HG03139 (cell line): ENCODE data around the gene FAM53A.

Experiments used
- ATAC-seq: cut with Tn5 transposase; IDR thresholded peaks from one replicate; pipeline ENCODE4 v1.9.1; 2021; ENCODE audit not compliant: unreplicated experiment

FAM53A gene, protein sequence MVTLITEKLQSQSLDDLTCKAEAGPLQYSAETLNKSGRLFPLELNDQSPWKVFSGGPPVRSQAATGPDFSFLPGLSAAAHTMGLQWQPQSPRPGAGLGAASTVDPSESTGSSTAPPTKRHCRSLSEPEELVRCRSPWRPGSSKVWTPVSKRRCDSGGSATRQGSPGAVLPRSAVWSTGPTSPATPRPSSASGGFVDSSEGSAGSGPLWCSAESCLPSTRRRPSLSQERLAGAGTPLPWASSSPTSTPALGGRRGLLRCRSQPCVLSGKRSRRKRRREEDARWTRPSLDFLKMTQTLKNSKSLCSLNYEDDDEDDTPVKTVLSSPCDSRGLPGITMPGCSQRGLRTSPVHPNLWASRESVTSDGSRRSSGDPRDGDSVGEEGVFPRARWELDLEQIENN

GRCh38 chr4:1683736-1684505 is at the start of gene FAM53A:
Gene FAM53A (minus strand): TSS chr4:1684313. CDS start chr4:1668741, 15,572 bp downstream.
- ATAC-seq: peak; percentile 80

DNA sequence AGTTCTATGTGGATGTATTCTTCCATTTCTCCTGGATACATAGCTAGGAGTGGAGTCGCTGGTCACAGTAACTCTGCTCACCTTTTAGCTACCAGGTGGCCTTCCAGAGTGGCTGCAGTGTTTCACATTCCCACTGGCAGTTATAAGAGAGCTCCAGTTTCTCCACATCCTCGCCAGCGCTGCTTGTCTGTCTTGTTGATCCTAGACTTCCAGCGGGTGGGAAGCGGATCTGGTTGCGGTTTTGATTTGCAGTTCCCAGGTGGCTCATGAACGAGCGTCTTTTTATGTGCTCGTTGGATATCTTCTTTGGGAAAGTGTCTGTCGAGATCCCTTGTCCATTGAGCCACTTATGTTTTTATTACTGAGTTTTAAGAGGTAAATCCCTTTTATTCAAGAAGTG is 48.8 kb upstream of the FAM53A start:
- ATAC-seq: no peak

DNA sequence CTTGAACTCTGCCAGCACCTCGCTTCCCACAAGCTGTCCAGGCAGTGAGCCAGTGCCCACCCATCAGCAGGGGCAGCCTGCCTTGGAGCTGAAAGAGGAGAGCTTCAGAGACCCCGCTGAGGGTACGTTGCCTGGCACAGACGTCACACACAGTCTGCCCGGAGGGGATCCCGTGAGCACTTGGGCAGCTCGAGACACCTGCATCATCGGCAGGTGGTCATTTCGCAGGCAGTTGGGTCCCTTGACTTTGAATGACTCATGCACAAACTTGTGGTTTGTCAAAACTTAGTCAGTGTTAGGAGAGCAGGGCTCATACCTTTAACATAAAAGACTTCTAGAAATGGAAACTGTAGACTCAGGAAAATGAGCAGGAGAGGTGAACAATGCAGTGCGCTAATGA is 47.1 kb upstream of the FAM53A start:
- ATAC-seq: no peak

GRCh38 chr4:1730532-1731135 is 46.5 kb upstream of the FAM53A start:
- ATAC-seq: no peak

GRCh38 chr4:1728061-1728980 is 44.2 kb upstream of the FAM53A start:
- no peak for ATAC-seq

GRCh38 chr4:1727117-1728031 is 43.3 kb upstream of the FAM53A start:
- no peak for ATAC-seq

DNA sequence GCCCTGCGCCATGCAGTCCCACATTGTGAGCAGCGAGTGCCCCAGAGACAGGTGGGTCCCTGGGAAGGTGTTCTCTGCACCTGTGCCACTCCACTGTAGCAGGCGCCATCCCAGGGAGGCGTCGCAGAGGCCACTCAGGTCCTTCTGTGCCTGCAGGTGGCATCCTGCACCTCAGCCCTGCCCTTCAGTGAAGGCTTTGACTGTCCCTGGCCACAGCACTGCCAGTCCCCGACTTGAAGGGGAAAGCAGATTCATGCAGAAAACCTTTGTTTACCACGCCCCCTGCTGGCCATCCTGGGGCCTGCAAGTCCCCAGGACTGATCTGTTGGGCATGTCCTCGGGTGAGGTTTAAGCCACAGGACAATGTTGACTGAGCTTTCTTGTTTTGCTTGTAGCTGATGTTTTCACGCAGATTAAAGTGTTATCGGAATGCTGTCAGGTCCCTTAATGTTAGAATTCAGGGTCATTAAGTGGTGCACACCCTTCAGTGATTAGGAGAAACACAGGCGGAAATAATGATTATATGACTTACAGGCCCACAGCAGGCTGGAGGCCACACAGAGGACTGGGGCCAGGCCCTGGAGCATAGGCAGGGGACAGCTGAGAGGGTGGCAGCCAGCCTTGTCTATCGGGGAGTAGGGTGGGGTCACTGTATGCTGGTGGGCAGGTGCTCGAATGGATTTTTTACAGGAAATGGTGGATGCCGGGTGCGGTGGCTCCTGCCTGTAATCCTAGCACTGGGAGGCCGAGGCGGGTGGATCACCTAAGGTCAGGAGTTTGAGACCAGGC is 42.2 kb upstream of the FAM53A start:
- no peak for ATAC-seq

- ATAC-seq: no peak
Observed at GRCh38 chr4:1725521-1725920, 41.4 kb upstream of the FAM53A start.

- no peak for ATAC-seq
Observed at GRCh38 chr4:1723131-1723801, 39.2 kb upstream of the FAM53A start.

DNA sequence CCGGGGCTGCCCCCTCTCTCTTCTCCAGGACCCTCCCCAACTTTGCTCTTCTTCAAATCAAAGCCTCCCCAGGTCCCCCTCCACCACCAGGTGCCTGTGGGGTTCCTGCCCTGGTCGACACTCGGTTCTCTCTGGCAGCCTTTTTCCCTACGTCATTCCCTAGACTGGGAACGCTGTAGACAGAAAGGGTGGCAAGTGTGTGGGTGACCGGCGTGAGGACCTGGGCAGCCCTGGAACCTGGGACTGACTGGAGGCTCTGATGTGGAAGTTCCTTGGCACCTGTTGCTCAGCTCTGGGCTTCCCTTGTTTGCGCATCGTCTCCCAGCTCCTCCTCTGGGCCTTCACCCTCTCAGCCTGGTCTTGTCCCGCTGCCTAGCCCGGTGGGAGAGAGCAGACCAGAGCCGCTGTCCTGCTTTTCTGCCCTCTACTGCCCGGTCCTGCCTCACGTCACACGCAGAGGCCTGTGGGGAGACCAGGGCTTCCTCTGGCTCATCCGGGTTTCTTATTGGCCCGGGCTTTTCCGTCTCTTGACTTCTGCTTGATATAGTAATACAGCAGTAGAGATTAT is 38.5 kb upstream of the FAM53A start:
- ATAC-seq: no peak

DNA sequence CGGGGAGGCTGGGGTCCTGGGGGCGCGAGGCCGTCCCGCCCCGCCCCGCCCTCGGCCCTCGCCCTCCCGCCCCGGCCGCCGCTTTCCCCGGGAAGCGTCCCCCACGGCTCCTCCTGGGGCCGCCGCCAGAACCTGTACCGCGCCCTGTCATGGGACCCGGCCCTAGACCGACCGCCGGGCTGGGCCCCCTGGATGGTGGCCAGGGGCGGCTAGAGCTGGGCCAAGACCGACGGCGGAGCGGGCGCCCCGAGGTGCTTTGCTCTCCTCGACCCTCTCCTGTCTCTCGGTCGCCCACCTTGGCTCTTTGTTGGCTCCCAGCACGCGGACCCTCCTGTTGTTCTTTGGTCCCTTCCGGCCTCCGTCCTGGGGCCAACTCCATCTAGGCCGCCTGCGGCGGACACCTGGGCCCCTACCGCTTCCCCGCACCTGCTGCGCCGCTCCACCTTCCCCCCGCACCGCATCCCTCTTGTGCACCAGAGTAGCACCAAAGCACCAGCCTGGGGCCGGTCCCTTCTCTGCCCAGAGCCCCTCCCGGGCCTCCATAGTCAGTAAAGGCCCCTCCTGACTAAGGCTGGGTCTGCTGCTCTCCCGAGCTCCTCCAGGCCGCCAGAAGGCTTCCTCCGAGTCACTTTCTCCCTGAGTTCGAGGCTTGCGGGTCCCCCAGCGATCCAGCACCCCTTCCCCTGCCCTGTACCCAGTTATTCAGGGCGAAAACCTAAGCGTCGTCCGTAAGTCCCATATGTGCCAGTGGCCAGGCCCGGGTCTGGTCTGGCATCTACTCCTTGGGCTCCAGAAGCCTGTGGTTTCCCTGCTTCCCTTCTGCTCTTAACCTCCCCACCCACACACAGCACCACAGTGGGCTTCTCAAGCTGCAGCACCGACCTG is 37.8 kb upstream of the FAM53A start:
- peak; percentile 1 for ATAC-seq

GRCh38 chr4:1721003-1721665 is 37.0 kb upstream of the FAM53A start, which contains the start of the genes TACC3 and TMEM129:
Gene TACC3 (plus strand): TSS chr4:1721521. CDS start chr4:1723422, 1,901 bp downstream.
Gene TMEM129 (minus strand): TSS chr4:1721323. CDS start chr4:1720837, 486 bp downstream.
- ATAC-seq: peak; percentile 69

GRCh38 chr4:1720163-1720983 is 36.3 kb upstream of the FAM53A start:
- ATAC-seq: no peak

DNA sequence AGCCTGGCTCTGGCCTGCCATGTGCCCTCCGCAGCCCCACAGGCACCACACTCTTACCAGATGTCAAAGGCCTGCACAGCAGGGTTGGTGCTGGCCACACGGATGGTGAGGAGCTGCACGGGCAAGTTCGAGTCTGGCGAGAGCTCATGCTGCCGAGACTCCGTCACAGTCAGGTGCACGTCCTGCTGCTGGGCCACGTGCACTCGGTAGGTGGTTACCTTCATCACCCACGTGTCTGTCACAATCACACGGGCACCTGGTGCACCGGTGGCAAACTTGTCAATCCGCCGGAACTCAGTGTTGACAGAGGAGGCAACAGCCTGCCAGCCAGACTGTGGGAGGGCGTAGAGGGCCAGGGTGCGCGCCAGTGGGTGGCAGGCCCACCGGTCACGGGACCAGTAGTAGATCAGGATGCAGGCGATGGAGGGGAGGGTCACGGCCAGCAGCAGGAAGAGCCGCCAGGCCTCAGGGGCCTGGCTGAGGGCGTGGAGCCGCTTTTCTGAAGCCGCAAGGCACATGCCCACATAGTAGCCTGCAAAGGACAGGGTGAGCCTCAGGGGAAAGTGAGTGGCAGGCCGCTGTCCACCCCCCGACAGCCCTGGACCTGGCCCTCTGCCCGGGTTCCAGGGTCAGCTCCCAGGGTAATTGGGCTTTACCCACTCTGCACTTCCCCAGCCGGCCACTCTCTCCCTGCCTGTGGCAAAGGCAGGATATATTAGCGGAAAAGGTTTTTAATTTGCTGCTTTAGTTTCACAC is 34.2 kb upstream of the FAM53A start:
- ATAC-seq: no peak
